HL-60/S4 treated with phorbol 12-myristate 13-acetate at 8.2 ng/mL for 4 days and 3 days (cell line): ENCODE data around the gene KAT8.
"Not testable (repeated sequence)": the region's sequence is repeated elsewhere in the genome, so short reads cannot be mapped to it uniquely, and the experiment has no call there.

ENCODE experiments used
- in situ Hi-C: fragments of 300-500 bp; cut with MboI; formaldehyde crosslinking; loops from 2 replicates; pipeline ENCODE4 v1.15.0; 2022; ENCODE audit warnings: low sequenced_read_pairs

The KAT8 gene

DNA sequence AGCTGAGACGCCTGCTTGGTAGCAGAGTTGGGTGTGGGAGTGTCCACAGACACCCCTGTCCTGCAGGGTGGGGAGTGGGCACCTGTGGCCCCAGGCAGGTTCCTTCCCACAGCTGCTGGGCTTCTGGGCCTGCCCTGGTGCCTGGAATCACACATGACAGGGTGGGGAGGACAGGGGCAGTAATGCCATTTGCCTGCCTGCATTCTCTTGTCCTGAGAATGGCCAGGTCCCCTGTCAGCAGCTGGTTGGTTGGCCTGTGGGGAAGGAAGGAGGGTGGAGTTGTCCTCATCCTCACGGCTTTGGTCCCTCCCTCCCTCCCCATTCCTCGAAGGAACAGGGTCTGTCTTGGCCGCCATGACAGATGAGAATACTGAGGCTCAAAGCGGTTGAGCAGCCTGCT lies 33.9 kb upstream of the KAT8 start:
- in situ Hi-C loops: no loop called here

DNA sequence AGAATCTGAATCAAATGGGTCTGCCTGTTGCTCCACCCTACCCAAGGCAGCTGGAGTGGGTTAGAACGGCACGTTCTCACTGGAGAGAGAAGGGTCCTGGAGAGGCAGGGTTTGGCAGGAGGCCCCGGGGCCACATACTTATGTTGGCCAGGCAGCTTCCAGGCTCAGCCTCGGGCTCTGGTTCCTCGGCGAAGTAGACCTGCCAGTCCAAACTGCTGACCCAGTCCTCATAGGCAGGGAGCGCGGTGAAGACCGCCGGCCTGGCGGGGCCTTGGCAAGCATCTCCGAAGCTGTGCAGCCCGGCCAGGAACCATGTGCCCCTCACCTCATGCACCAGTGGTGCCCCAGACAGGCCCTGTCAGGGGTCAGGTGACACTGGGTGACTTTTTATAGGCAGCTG lies 33.5 kb upstream of the KAT8 start:
- in situ Hi-C loops: no loop called here

- in situ Hi-C loops: no loop called here
Measured at GRCh38 chr16:31084584-31085302, 32.7 kb upstream of the KAT8 start.

- in situ Hi-C loops: no loop called here
Measured at GRCh38 chr16:31085411-31085810, 32.1 kb upstream of the KAT8 start.

DNA sequence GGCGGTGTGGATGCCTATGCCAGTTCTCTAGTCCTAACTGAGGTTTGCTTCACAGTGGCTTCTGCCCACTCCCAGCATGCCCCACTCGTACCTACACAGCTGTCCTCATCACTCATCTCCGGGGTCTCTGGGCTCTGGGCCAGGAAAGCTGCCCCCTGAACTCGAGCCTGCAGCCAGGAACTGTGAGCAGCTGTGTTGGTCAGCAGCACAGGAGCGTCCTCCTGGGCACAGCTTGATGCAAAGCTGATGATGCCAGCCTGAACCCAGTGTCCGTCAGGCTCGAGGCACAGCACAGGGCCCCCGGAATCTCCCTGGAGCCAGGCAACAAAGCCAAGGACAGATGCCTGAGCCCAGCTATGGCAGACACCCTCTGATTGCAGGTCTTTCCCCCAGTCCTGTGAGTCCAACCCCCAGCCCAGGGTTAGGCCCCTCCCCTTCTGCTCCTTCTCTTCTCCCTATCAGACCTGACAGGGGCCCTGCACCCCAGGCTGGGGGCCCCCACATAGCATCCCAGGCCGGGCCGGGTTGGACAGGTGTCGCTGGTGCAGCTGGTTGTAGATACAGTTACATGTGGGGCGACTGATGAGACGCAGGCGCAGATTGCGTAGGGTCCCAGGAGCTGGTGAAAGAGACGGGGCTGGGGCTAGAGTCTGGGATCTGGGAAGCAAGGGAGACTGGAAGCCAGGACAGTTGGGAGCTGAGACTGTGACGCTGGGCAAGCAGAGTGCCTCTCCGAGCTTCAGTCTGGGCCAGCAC lies 31.4 kb upstream of the KAT8 start:
- in situ Hi-C loops: no loop called here

DNA sequence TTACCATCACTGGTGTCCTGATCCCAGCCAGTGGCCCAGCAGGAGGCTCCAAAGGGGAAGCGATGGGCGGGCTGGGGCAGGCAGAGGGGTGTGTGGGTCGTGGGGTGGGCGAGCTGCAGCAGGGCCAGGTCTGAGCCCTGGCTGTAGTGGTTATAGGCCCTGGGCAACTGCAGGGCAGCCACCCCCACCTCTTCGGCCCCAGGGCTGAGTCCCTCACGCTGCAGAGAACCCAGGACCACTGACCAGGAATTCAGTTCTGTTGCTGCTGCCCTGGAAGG lies 30.9 kb upstream of the KAT8 start:
- in situ Hi-C loops: no loop called here

DNA sequence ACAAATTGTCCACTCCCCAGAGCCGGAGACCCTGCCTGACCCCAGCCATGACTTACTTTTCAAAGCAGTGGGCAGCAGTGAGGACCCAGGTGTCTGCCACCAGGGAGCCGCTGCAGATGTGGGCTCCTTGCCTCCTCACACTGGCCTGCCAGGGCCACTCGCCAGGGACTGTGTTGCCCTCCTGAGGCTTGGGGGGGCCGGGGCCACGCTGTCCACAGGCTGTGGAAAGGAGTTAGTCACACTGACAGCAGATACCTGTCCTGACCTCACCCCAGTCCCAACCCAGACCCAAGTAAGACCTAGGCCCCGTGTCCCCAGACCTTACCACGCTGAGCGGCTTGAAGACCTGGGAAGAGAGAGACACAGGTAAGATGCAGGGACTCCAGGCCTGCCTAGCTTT lies 30.0 kb upstream of the KAT8 start:
- in situ Hi-C loops: no loop called here

- in situ Hi-C loops: no loop called here
Measured at GRCh38 chr16:31087971-31088370, 29.5 kb upstream of the KAT8 start.

- in situ Hi-C loops: no loop called here
Measured at GRCh38 chr16:31088459-31089183, 28.8 kb upstream of the KAT8 start, which contains the start of gene PRSS53. Gene PRSS53 (minus strand): TSS chr16:31088943. CDS start chr16:31088809, 134 bp downstream.

DNA sequence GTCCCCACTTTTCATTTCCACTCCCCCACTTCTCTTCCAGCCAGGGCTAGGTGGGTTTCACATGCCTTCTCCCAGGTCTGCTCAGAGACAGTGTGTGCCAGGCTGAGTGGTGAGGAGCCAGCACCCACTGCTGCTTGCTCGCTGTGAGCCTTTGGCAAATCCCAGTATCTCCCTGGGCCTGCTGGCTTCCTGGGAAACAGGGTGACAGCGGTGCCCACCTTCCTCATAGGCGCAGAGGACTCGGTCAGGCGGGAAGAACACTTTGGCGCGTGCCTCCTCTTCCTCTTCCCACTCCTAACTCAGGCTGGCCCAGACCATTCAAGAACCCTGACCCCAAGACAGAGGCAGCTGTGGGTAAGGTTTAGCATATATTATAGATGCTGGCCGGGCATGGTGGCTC lies 28.3 kb upstream of the KAT8 start:
- in situ Hi-C loops: no loop called here

DNA sequence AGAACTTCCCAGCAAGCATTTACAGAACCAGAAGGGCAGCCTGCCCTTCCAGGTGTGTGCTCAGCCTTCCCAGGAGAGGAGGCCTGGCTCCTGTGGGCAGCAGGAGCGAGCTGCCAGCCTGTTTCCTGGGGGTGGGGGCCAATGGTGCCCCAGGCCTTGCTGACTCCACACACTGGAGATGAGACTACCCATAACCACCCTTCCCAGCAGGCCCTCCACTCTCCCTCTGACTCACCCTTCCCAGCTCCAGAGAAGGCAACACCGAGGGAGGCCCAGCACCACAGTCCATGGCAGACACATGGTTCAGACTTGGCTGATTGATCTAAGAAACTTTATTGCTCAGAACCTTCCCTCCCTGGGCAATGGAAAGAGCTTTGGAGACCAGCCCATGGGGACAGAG lies 26.9 kb upstream of the KAT8 start:
- in situ Hi-C loops: no loop called here

- in situ Hi-C loops: no loop called here
Measured at GRCh38 chr16:31092330-31092729, 25.1 kb upstream of the KAT8 start.

GRCh38 chr16:31093132-31093703 lies 24.2 kb upstream of the KAT8 start:
- in situ Hi-C loops: no loop called here

DNA sequence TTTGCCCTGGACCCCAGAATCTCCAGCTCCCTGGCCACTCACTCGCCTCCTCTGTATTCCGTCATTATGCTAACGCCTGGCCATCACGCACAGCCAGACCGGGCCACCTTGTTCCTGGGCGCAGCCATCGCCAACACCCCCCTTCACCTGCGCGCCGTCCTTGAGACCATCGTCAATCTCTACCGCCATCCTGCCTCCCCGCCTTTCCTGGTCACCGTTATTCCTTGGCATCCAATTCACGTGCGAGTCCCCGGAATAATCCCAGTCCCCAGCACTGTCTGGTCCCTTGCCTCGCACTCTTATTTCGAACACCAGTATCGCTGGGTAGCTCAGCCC lies 23.4 kb upstream of the KAT8 start:
- in situ Hi-C loops: no loop called here

- in situ Hi-C loops: no loop called here
Measured at GRCh38 chr16:31094424-31095120, 22.9 kb upstream of the KAT8 start, which contains the start of gene VKORC1. Gene VKORC1 (minus strand): TSS chr16:31094797. CDS start chr16:31094729, 68 bp downstream.

DNA sequence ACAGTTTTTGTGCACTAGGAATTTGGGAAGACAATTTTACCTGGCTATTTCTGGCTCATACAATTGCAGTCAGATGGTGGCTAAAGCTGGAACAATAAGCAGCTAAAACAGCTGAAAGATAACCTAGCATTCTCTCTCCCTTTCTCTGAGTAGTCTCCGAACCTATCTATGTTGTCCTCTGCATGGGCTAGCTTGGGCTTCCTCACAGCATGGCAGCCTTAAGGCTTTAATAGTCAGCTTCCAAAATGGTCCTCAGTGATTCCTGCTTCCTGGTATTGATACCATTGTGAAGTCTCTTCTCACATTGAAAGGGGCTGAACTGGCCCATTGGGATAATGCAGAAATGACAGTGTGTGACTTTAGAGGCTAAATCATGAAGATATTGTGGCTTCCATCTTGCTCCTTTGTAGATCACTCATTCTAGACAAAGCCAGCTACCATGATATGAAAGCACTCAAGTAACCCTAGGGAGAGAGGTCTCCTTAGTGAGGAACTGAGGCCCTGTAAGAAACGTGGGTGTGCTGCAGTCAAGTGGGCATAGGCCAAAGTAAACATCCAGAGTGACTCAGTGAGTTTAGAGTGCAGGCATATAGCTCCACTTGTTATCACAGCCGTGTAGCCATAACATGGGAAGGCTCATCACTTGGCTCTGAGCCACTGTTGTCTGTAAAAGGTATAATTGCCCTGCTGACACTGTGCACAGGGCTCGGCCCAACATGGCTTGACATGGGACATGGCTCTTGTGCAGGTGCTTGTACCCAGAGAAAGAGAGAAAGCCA lies 17.4 kb upstream of the KAT8 start:
- in situ Hi-C loops: no loop called here

GRCh38 chr16:31100876-31101641 lies 16.4 kb upstream of the KAT8 start:
- in situ Hi-C loops: not testable (repeated sequence)

DNA sequence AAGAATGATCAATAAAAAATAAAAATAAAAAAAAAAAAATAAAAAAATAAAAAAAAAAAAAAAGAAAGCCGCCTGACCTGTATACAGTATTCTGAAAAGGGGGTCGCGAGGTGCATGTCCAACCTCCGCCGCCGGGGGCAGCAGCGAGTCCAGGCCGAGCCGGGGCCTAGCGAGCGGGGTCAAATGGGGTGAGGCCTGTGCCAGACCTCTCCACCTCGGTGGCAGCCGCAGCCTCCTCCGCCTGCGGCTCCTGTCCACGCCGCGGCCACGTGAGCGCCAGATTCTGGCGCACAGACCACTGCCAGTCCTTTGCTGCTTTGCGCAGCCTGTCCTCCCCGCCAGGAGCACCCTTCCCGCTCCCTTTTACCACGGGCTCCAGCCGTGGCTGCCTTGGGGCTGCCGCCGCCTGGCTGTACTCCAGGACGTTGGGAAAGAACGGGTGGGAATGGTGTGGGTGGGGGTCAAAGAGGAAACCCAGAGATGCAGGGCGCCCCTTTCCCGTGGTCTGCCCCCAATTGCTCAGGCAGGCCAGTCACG lies 11.7 kb upstream of the KAT8 start:
- in situ Hi-C loops: no loop called here
